NCI-H82 treated with DMSO at 0.1 percent for 48 hours (cell line): ENCODE measurements around the gene FYB1.
"Not testable (repeated sequence)": the region's sequence is repeated elsewhere in the genome, so short reads cannot be mapped to it uniquely, and the experiment has no call there.

Source experiments
- DNase-seq: peaks from one replicate; lab custom pipeline; 2025; ENCODE audit not compliant: unreplicated experiment; lab: John Stamatoyannopoulos, UW

The FYB1 gene

DNA sequence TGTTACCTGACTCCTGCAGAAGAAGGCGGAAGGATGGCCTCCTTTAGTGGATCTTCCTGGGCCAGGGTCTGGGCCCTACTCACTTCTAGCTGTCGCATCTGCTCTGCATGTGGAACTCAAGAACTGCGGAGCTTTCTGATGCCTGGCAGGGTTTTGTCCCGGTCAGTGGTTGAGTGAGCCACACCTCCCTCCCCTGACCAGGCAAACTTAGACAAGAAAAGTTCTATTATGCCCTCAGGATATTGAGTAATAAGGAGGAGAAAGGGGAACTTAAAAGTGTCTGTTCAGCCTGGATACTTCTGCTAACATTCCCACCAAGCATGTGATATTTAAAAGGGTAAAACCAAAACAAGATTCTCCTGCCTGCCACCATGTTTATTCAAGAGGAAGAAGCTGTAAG is at the start of gene FYB1:
FYB1 (minus strand) TSS at position 127 of the 400 bp plus-strand sequence. CDS start 16,603 bp downstream, outside the sequence.
- no peak for DNase-seq

DNA sequence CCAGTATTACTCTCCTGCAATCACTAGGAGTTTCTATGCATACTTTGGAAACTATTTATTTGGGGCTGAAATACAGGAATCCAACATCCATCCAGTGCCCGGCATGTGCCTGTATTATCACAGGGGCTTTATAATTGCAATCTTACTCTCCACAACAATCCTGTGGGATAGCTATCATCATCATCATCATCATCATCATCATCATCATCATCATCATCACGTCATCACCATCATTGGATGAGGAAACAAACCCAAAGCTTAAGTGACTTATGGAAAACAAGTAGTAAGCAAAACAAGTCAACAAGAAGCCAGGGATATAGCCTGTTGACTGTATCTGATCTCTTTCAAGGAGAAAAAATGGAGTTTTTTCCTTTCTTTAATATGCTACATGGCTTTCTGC is 47.8 kb upstream of the FYB1 start:
- DNase-seq = no peak

DNA sequence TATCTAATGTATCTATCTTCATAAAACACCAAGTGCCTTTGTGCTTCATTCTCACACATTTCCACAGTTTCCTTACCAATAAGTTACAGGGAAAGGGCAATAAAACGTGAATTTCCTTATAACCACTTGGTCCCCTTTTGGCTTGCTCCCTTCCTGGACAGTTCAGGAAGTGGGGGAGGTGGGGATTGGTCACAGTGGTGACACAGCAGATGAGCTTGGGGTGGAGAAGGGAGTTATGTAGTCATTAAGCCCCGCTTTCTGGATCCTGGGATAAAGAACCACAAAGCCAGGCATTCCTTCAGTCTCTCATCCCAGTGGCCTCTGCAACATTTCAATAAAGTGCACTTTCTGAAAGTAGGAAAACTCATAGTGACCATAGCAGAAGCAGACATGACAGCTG is 47.1 kb upstream of the FYB1 start:
- no peak for DNase-seq

DNA sequence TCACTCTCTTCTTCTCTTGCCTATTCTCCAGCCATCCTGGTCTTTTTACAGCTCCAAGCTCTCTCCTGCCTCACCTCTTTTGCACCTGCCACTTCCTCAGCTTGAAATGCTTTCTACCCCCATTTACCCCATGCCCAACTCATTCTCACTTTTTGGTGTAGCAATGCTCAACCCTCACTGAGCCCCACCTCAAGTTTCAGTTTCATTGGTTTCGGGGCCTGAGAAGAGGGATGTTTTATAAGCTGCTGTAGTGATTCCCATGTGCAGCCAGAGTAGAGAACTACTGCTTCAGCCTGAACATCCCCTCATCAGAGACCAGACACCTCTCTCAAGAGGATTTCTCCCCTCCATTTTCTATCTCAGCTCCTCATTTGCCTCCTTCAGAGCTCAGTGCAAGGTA is 45.2 kb upstream of the FYB1 start:
- no peak for DNase-seq

- no peak for DNase-seq
Observed at GRCh38 chr5:39262981-39263380, 43.6 kb upstream of the FYB1 start.

GRCh38 chr5:39260095-39260494 is 40.7 kb upstream of the FYB1 start:
- DNase-seq = no peak

- DNase-seq = no peak
Observed at GRCh38 chr5:39257554-39257953, 38.2 kb upstream of the FYB1 start.

GRCh38 chr5:39256477-39257235 is 37.3 kb upstream of the FYB1 start:
- no peak for DNase-seq

DNA sequence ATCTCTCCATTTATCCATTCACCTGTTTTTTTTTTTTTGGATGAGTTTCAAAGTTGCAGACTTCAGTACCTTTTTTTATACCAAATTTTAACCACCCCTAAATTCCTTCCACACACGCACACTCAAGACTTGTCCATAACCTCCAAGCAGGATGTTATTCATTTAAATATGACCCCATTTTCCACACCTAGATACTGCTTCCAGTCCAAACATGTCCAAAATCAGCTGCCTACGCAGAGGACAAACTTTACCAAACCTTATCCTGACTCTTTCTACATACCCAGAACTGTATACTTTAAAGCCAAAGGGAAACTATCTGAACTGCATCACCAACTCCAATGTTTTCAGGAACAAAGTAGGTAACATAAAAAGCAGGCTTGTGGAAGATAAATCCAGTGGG is 36.0 kb upstream of the FYB1 start:
- no peak for DNase-seq

GRCh38 chr5:39254671-39255070 is 35.3 kb upstream of the FYB1 start:
- DNase-seq = no peak

- no peak for DNase-seq
Observed at GRCh38 chr5:39253196-39253595, 33.8 kb upstream of the FYB1 start.

DNA sequence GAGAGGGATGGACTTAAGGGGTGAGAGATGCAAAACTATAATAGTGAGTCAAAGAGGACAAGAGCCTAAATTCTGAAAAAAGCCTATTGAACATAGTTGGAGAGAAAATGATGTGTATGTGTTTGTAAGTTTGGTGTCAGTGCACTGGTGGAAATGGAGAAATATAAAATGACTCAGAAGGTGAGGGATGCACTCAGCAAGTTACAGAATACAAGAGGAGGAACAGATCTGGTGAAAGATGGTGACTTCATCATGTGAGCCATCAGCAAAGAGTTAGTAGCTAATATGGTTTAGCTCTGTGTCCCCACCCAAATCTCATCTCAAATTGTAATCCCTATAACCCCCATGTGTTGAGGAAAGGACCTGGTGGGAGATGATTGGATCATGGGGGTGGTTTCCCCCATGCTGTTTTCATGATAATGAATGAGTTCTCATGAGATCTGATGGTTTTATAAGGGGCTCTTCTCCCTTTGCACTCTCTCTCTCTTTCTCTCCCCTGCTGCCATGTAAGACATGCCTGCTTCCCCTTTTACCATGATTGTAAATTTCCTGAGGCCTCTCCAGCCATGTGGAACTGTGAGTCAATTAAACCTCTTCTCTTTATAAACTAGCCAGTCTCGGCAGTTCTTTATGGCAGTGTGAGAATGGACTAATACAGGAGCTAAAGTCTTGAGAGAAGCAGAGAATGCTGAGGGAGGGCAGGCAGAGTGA is 30.4 kb upstream of the FYB1 start:
- no peak for DNase-seq

DNA sequence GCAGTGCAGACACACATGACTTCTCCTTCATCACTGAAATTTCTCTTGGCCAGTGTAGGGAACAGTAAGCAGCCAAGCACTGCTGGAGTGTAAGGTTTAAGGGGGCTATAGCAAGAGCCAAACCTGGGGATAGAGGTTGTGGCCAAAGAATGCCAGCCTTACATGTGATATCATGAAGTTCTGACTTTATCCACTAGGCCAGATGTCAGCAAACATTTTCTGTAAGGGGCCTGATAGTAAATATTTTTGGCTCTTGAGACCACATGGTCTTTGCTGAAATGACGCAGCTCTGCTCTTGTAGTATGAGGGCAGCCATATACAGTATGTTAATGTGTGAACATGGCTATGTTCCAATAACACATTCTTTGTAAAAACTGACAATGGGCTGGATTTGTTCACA is 29.7 kb upstream of the FYB1 start:
- no peak for DNase-seq

DNA sequence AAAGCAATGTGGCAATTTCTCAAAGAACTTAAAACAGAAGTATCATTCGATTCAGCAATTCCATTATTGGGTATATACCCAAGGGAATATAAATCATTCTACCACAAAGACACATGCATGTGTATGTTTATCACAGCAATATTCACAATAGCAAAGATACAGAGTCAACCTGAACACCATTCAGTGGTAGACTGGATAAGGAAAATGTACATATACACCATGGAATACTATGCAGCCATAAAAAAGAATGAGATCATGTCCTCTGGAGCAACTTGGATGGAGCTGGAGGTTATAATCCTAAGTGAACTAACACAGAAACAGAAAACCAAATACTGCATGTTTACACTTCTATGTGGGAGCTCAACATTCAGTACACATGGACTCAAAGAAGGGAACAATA is 21.4 kb upstream of the FYB1 start:
- DNase-seq = no peak

GRCh38 chr5:39238366-39239105 is 19.2 kb upstream of the FYB1 start:
- peak; percentile 25 for DNase-seq

GRCh38 chr5:39236718-39237117 is 17.4 kb upstream of the FYB1 start:
- DNase-seq = no peak

DNA sequence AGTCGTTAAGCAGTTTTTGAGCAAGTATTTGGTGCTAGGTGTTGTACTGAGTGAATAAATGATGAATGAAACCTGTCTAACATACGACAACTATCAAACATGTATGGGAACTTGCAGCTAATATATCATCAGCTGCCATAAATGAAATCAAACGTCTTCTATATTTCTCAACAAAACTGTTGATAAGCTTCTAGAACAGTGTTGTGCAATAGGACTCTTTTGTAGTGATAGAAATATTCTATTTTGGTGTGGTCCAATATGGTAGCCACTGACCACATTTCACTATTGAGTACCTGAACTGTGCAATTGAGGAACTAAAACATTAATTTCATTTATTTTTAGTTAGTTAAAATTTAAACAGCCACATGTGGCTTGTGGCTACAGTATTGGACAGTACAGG is 16.3 kb upstream of the FYB1 start:
- DNase-seq = no peak

GRCh38 chr5:39234494-39234893 is 15.1 kb upstream of the FYB1 start:
- not testable (repeated sequence) for DNase-seq

GRCh38 chr5:39233783-39234182 is 14.4 kb upstream of the FYB1 start:
- no peak for DNase-seq

DNA sequence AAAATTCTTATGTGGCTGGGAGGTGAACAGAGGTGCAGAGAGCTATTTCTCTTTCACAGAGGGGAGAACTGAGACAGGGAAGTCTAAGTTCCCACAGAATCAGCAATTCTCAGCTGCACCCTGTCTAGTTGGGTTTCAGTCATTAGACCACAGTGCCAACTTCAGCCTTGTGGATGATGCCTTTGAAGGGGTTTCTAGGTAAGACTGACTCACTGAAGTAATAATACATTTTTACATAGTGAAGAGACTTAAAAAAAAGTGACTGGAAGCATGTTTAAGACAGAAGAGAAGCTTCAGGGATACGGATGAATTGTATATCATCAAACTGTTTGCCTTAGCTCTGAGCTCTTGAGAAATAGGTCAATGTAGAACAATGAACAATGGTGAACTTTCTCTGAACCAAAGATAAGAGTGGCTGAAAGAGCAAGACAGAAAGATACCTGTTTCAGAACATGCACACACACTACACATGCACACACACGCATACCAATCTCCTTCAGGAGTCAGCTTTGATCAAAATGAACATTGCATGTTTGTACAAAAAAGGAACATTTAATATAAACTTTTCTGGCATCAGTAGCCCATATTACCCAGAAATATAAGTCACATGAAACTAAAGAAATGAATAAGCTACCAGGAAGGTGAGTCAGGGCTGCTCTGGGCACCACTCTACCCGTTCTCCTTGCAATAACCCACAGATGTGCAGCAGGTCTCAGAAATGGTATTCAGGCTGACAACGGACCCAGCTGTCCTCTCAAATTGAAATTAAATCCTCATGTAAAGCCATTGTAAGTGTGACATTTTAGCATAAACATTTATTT is 12.6 kb upstream of the FYB1 start:
- DNase-seq = no peak

- no peak for DNase-seq
Observed at GRCh38 chr5:39228596-39228995, 9.2 kb upstream of the FYB1 start.
